PC-9 (cell line): ENCODE measurements around the gene VAC14.

Experiments used
- CTCF ChIP-seq: fragments of 200-600 bp; sonication (generic); conservative IDR thresholded peaks from 2 replicates; pipeline ENCODE4 v1.6.1; 2017; ENCODE audit warnings: mixed run types, antibody characterized with exemption, mild to moderate bottlenecking, moderate library complexity
- EZH2 ChIP-seq: fragments of 200-600 bp; sonication (generic); IDR thresholded peaks from 2 replicates; pipeline ENCODE4 v1.8.0; 2017; ENCODE audit warnings: antibody characterized with exemption, low read depth

DNA sequence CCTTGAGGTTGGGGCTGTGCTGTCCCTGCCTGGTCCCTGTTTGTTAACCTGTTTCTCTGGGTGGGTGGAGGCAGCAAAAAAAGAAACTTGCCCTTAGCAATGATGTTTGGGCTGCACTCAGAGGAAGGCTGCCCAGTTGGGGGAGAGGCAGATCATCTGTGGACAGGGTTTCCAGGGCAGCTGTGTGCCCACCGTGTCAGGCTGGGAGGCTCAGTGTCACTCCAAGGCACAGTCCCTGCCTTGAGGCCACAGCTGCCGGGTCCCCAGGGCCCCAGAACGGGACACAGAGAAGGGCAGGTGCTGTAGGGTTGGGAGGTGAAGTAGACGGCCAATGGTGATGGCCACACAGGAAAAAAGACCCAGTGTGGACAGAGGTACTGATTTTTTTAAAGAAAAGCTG lies 150.7 kb downstream of the VAC14 start:
- TF ChIP-seq EZH2, result no peak
- no peak for TF ChIP-seq CTCF
